ENCODE results near the gene NUP214. TPM values are rescaled to one million over a fixed set of nuclear protein-coding genes. Genes with fewer than 3 reads are reported as not detected.

Gene NUP214
- total RNA-seq, 4 donors from 2014 or later: 64.7 to 90.8 (median 74.0) TPM

DNA sequence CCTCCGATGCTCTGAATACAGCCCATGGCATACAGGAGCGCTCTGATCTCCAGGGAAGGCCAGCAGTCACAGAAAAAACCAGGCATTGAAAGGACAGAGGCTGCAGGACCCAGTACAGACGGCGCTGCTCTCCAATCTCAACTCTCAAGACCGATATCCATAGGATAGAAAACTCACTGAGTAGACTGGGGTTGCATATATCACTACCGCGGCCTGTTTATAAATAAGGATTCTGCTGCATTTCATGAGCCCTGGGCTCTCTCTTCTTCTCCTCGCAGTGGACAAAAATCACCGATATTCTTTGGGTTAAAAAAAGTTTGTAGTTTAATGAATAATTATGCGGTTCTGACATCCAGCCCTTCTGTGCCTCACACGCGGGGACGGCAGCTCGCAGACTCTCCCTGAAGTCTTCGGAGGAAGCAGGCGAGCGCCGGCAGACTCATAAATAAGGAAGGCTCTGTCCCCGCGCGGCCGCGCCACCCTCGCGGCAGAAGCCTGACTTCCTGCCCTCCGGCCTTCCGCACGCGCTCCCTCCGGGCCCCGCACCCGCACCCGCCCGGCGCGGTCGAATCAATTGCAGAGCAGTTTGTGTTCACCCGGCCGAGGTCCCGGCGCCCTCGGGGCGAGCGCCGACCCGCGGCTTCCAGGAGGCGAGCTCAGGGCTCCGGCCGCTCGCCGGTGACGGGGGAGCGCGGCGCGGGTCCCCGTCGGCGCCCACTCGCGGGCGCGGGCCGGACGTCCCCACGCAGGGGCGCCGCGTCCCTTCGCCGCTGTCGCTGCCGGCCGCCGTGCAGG, 150.9 kb downstream of the NUP214 start, which contains the start of gene FAM78A:
FAM78A (minus strand) TSS at position 417 of the 795 bp plus-strand sequence; CDS start at position 86, 331 bp downstream.
- TF ChIP-seq, protein P1, sequence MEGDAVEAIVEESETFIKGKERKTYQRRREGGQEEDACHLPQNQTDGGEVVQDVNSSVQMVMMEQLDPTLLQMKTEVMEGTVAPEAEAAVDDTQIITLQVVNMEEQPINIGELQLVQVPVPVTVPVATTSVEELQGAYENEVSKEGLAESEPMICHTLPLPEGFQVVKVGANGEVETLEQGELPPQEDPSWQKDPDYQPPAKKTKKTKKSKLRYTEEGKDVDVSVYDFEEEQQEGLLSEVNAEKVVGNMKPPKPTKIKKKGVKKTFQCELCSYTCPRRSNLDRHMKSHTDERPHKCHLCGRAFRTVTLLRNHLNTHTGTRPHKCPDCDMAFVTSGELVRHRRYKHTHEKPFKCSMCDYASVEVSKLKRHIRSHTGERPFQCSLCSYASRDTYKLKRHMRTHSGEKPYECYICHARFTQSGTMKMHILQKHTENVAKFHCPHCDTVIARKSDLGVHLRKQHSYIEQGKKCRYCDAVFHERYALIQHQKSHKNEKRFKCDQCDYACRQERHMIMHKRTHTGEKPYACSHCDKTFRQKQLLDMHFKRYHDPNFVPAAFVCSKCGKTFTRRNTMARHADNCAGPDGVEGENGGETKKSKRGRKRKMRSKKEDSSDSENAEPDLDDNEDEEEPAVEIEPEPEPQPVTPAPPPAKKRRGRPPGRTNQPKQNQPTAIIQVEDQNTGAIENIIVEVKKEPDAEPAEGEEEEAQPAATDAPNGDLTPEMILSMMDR (IDR thresholded peaks at IDR 0.05; ENCODE audit: low read depth): no peak

DNA sequence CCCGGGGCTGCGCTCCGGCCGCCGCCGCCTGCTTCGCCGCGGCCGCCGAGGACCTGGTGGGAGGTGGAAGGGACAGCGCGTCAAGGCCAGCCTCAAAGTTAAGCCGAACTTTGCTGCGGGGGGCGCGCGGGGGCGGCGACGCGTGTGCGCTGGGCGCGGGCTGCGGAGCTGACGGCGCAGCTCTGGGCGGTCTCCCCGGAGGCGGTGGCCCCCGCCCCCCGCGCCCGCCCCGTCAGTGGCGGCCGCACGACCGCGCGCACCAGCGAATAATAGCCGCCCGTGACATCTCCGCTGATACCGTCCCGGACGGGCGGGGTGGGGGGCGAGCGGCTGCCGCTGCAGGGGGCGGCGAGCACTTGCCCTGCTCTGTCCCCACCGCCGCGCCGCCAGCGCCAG, 151.5 kb downstream of the NUP214 start:
- TF ChIP-seq, protein P1 (IDR thresholded peaks at IDR 0.05; ENCODE audit: low read depth): no peak

DNA sequence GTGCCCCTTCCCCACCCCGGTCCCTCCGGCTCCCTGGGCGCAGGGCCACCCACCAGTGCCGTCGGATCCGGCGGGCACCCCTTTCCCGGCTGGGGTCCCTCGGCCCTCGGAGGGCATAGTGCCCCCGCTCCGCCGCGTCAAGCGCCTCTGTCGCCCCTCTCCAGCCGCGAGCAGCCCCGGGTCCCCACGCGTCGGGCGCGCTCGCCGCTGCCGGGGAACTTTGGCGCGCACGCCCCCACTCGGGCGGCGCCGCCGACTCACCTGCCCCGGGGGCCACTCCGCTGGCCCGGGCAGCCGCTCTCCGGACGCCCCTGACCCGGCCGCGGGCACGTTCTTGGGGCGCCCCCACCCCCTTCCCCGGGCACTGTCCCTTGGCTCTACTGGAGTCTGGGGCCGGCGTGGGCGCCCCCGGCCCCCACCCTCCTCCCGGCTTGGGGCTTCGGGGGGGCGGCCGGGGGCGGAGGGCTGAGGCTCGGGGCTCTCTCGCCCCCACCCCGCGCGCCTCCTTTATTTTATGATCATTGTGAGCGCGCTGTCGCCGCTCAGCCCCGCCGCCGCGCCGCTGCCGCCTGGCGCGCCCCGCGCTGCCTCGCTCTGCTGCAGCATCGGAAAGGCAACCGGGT, 152.0 kb downstream of the NUP214 start:
- TF ChIP-seq, protein P1 (IDR thresholded peaks at IDR 0.05; ENCODE audit: low read depth): no peak

DNA sequence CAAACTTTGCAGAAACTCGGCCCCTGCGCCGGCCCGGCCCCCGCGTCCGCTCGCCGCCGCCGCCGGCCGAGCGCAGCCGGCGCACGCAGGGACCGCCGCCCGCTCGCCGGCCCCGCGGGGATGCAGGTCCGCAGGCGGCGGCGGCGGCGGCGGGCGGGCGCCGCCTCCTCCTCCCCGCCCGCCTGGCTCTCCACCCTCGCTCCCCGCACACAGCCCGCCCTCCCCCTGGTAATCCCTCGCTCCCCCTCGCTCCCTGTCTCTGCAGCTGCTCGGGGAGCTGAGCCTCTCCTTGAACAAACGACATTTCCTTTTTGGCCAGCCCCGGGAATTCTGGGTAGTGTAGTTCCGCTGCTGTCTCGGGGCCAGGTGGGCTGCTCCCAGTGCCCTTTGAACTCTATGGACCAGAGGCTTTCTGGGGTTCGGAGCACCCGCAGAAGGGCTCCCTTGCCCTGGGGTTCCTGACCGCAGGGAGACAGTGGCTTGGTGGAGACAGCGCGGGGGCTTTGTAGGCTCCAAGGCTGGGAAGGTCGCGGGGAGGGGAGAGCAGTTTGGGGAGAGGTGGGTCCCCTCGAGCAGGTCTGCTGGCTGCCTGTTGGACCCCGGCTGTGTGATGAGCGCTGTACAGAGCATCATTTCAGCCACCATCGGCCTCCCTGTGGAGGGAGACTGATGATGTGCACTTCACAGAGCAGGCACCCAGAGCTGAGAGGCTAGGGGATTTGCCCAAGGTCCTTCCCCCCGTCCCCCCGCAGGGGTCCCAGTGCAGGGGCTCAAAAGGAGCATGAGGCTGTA, 152.7 kb downstream of the NUP214 start:
- TF ChIP-seq, protein P1 (IDR thresholded peaks at IDR 0.05; ENCODE audit: low read depth): no peak

DNA sequence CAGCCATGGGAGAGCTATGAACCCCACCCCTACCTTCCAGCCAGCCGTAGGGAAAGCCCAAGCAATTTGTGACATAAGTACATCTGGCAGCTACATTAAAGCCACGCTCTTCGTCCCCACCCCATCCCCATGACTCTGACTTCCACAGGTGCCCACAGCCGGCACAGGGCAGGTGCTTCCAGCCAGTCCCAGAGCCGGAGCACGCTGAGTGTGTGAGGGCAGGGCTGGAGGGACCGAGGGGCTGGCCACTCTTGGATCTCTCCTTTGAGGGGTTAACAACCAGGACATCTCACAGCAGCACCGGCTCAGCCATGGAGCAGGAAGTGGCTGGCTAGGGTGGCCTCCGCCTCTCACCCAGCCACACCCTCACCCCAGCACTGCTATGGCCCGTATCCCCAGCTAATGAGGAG, 153.3 kb downstream of the NUP214 start:
- TF ChIP-seq, protein P1 (IDR thresholded peaks at IDR 0.05; ENCODE audit: low read depth): no peak

DNA sequence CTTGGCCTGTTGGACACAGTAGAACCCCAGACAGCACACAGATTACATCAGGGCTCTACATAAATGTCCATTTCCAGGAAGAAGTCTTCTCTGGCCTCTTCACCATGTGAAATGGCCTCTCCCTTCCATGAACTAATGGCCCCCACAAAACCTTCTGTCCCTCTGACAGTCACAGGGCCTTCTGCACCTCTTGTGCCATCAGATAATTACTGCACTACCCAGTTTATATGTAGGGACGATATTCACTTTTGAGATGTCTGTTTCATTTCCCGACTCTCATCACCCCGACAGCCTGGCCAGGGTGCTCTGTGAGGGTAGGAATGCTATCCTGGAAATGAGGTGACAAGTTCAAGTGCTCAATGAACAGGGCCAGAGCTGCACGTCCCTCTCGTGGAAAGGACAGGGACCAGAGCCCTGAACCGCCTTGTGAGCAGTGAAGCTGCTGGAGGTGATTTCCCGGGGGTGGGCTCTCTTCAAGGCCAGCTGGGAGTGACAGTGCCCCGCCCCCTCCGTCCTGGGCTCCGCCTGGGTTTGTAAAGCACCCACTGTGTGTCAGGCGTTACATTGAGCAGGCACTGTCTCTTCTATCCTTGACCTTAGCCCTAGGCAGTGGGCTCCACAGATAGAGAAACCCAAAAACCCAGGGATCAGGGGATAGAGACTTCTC, 153.9 kb downstream of the NUP214 start:
- TF ChIP-seq, protein P1 (IDR thresholded peaks at IDR 0.05; ENCODE audit: low read depth): no peak

All from subcutaneous adipose tissue (tissue), 4 donors.